Stomach (tissue), 9 donors: Measurements from ENCODE around the gene ADAMTS15. TPM values are rescaled to one million over a fixed set of nuclear protein-coding genes. Genes with fewer than 3 reads are reported as not detected.

Experiments
- DNase-seq, 2 donors: peaks; one replicate each; pipeline versions ENCODE4 v3.0.0 to v3.0.0-alpha.2; 2013 to 2019
- H3K27ac ChIP-seq, 5 donors: fragments of 200-600 bp in 4 of 5; sonication (generic) in 4 of 5; one replicate each; pipeline ENCODE4 v1.5.1; 2013 to 2019; ENCODE audit warnings: mild to moderate bottlenecking in 1 of 5, moderate library complexity in 1 of 5
- H3K27me3 ChIP-seq, 3 donors: fragments of 200-600 bp; sonication (generic); one replicate each; pipeline ENCODE4 v1.5.1; 2017 to 2019; ENCODE audit warnings: mixed run types in 1 of 3
- H3K36me3 ChIP-seq, 4 donors: fragments of 200-600 bp; sonication (generic); 1 replicate in 3 of 4; 2 replicates in 1 of 4; pipeline ENCODE4 v1.5.1; 2016 to 2019
- H3K4me1 ChIP-seq, 4 donors: fragments of 200-600 bp; sonication (generic); one replicate each; pipeline ENCODE4 v1.5.1; 2016 to 2019
- H3K4me3 ChIP-seq, 4 donors: fragments of 200-600 bp; sonication (generic) in 3 of 4; one replicate each; pipeline ENCODE4 v1.5.1; 2016 to 2019; ENCODE audit warnings: mild to moderate bottlenecking in 1 of 4
- H3K9me3 ChIP-seq, 4 donors: fragments of 200-600 bp; sonication (generic); one replicate each; pipeline ENCODE4 v1.5.1; 2016 to 2019
- CTCF ChIP-seq, 7 experiments: fragments of 450-650 bp in 4 of 7; fragments of 200-600 bp in 3 of 7; sonication (generic) in 3 of 7; IDR thresholded peaks; one replicate each; pipeline ENCODE4 v1.5.1; 2016 to 2019; ENCODE audit warnings: antibody characterized with exemption in 7 of 7, control low read depth in 2 of 7, mild to moderate bottlenecking in 1 of 7
- EP300 ChIP-seq: sonication (generic); formaldehyde crosslinking; IDR thresholded peaks from one replicate; pipeline ENCODE4 v1.6.1; 2017; ENCODE audit warnings: antibody characterized with exemption
- POLR2A ChIP-seq, 4 donors: fragments of 450-650 bp; IDR thresholded peaks; one replicate each; pipeline ENCODE4 v1.6.1; 2016; ENCODE audit warnings: antibody characterized with exemption in 4 of 4, control low read depth in 2 of 4, mild to moderate bottlenecking in 1 of 4, moderate library complexity in 1 of 4
- POLR2AphosphoS5 ChIP-seq, 3 donors: sonication (generic); formaldehyde crosslinking; IDR thresholded peaks; one replicate each; pipeline ENCODE4 v1.6.1; 2016; ENCODE audit warnings: antibody characterized with exemption in 3 of 3
- WGBS, 5 donors: extraction: QIAGEN DNeasy Blood & Tissue Kit in 3 of 5; methylation state at CpG; one replicate each; pipeline versions ENCODE4 v1.1.5 to v1.1.7; 2013 to 2018; 5-methylcytosine and 5-hydroxymethylcytosine counted together
- intact Hi-C: fragments of 100-400 bp; cut with DNase I; formaldehyde crosslinking; loops from one replicate; pipeline ENCODE4 v1.15.1; 2023; ENCODE audit warnings: low total_unique reads
- polyA plus RNA-seq, 3 donors: library from polyadenylated mRNA; stranded (reverse); fragments of 200-250 nt; gene quantifications; one replicate each; pipeline ENCODE4 v1.2.3, GENCODE V29; 2013
- total RNA-seq, 5 donors: library from RNA; depleted of rRNA; stranded (reverse); fragments of >200 nt; gene quantifications; one replicate each; pipeline versions ENCODE4 v1.1.0 to v1.2.3, GENCODE V29; 2014 to 2016
- donor health status: healthy with polysubstance abuse.
- donor health status: Bipolar disorder and iron deficiency.
- donor health status: healthy.

Gene ADAMTS15
- total and polyA plus RNA-seq, 8 donors, result 1.4 to 23.5 (median 2.4) TPM

- H3K27ac ChIP-seq, result peak overlapping the region in 1 of 5 donors; percentile 24
- H3K4me1 ChIP-seq, result peaks cover 0 to 12% (median 0%) of the 10 kb centered on the region in 4 donors
- H3K9me3 ChIP-seq, result no peaks in the 10 kb centered on the region
- DNase-seq, result no peak
- intact Hi-C loops, result no loop called here
- peaks cover 0 to 13% (median 6%) of the 10 kb centered on the region in 3 donors for H3K27me3 ChIP-seq
- no peak overlapping the region for H3K4me3 ChIP-seq
- 77 to 83% (median 81%) methylated on average over 7 of the region's 7 CpGs for WGBS, 5 donors
- H3K36me3 ChIP-seq, result peaks cover 0 to 12% (median 3%) of the 10 kb centered on the region in 4 donors
- no peak for TF ChIP-seq CTCF (IDR thresholded peaks at IDR 0.05)
- no peak for TF ChIP-seq EP300
- TF ChIP-seq POLR2A (IDR thresholded peaks at IDR 0.05), result no peak
- TF ChIP-seq POLR2AphosphoS5 (IDR thresholded peaks at IDR 0.05), result no peak
These were observed 38.7 kb upstream of the ADAMTS15 start for GRCh38 chr11:130409594-130410388.

GRCh38 chr11:130411223-130411622, 37.2 kb upstream of the ADAMTS15 start:
- TF ChIP-seq CTCF (IDR thresholded peaks at IDR 0.05), result no peak
- TF ChIP-seq POLR2A (IDR thresholded peaks at IDR 0.05), result no peak
- no peak for TF ChIP-seq POLR2AphosphoS5 (IDR thresholded peaks at IDR 0.05)
- no peak for TF ChIP-seq EP300
- H3K27me3 ChIP-seq, result peaks cover 0 to 21% (median 4%) of the 10 kb centered on the region in 3 donors
- H3K36me3 ChIP-seq, result peaks cover 0 to 5% (median 2%) of the 10 kb centered on the region in 4 donors
- H3K9me3 ChIP-seq, result no peaks in the 10 kb centered on the region
- no peak overlapping the region for H3K4me3 ChIP-seq
- no peak for DNase-seq
- no peak overlapping the region for H3K27ac ChIP-seq
- intact Hi-C loops, result no loop called here
- peaks cover 0 to 12% (median 0%) of the 10 kb centered on the region in 4 donors for H3K4me1 ChIP-seq
- WGBS, 5 donors, result 79 to 87% (median 79%) methylated on average over 11 of the region's 11 CpGs

GRCh38 chr11:130413405-130414106, 34.9 kb upstream of the ADAMTS15 start:
- Histone ChIP-seq H3K27me3 (peaks cover 0 to 21% (median 4%) of the 10 kb centered on the region in 3 donors), H3K4me1 (peaks cover 0 to 7% (median 3%) of the 10 kb centered on the region in 4 donors), H3K27ac (peak overlapping the region in 3 of 5 donors; percentile 10 to 60 (median 29)), H3K4me3 (no peak overlapping the region), H3K9me3 (no peaks in the 10 kb centered on the region), H3K36me3 (peaks cover 0 to 11% (median 2%) of the 10 kb centered on the region in 4 donors)
- intact Hi-C loops, result no loop called here
- peak in 1 of 3 donors; percentile 8 for TF ChIP-seq POLR2AphosphoS5 (IDR thresholded peaks at IDR 0.05)
- no peak for TF ChIP-seq POLR2A (IDR thresholded peaks at IDR 0.05)
- 76 to 88% (median 84%) methylated on average over 16 of the region's 16 CpGs for WGBS, 5 donors
- no peak for DNase-seq

- Histone ChIP-seq H3K4me1 (peaks cover 0 to 12% (median 5%) of the 10 kb centered on the region in 4 donors), H3K27me3 (peaks cover 0 to 16% (median 4%) of the 10 kb centered on the region in 3 donors), H3K4me3 (no peak overlapping the region), H3K9me3 (no peaks in the 10 kb centered on the region), H3K27ac (peak overlapping the region in 1 of 5 donors; percentile 60), H3K36me3 (peaks cover 0 to 11% (median 2%) of the 10 kb centered on the region in 4 donors)
- intact Hi-C loops, result no loop called here
- TF ChIP-seq EP300 (no peak), POLR2A (IDR thresholded peaks at IDR 0.05) (no peak)
- 64 to 68% (median 65%) methylated on average over 20 to 24 of the region's 24 CpGs for WGBS, 5 donors
- DNase-seq, result no peak
These were observed 34.1 kb upstream of the ADAMTS15 start for GRCh38 chr11:130414107-130415080.
